GM19463 (cell line): Measurements from ENCODE around the gene BRMS1L.
"Not testable (repeated sequence)": the region's sequence is repeated elsewhere in the genome, so short reads cannot be mapped to it uniquely, and the experiment has no call there.

ENCODE experiments used
- ATAC-seq: cut with Tn5 transposase; IDR thresholded peaks from one replicate; pipeline ENCODE4 v1.9.1; 2021; ENCODE audit warnings: mild to moderate bottlenecking, moderate library complexity; ENCODE audit not compliant: unreplicated experiment

BRMS1L gene

DNA sequence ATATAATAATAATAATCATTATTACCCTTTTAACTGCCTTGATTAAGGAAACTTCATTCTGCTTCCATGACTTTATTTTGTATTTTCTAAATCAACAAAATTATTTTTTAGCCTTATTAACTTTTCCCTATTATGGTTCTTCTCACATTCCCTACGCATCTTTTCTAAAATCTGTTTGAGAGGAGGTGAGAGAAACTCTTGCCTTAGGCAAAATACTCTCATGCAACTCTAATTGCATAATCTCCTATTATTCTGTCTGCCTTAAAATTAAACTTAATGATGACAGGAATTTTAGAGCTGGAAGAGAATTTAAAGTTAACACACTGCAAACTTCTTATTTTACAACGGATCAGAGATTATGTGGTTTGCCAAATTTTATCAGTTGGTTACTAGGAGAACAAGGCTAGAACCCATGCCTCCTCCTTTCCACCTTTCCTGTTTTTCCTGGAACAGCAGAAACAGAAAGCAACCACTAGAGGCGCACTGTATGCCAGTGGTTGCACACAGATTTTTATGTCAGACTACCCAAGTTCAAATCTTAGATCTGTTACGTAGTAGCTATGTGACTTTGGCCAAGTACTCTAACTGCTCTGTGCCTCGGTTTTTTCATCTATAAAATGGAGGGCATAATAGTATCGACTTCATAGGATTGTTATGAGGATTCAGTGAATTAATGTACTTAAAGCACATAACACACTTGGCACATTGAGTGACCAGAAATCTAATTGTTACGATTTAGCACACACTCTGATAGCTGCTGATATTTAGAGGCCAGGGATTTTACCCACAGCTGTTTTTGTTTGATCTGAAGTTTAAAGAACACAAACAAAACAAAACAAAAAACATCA is 4.3 kb upstream of the BRMS1L start:
- ATAC-seq = no peak

DNA sequence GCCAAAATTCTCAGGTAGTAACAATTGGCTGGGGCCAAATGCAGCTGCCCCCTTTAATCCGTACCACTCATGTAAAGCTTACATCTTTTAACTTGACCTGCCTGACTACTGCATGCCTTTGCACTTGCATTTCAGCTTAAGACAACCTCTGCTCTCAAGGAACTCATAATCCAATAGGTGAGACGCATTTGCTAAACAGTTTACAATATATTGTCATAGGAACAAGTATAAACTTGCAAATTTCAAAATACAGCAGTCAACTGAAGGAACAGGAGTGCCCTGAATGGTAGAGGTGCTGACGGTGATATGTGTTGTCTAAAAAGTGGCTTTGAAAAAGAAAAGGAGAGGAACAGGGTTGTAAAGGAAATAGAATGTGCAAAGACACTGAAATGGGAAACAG is 3.6 kb upstream of the BRMS1L start:
- ATAC-seq = no peak

DNA sequence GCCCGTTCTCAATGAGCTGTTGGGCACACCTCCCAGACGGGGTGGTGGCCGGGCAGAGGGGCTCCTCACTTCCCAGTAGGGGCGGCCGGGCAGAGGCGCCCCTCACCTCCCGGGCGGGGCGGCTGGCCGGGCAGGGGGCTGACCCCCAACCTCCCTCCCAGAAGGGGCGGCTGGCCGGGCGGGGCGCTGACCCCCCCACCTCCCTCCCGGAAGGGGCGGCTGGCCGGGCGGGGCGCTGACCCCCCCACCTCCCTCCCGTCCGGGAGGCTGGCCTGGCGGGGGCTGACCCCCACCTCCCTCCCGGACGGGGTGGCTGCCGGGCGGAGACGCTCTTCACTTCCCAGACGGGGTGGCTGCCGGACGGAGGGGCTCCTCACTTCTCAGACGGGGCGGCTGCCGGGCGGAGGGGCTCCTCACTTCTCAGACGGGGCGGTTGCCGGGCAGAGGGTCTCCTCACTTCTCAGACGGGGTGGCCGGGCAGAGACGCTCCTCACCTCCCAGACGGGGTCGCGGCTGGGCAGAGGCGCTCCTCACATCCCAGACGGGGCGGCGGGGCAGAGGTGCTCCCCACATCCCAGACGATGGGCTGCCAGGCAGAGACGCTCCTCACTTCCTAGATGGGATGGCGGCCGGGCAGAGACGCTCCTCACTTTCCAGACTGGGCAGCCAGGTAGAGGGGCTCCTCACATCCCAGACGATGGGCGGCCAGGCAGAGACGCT is 1.5 kb upstream of the BRMS1L start:
- ATAC-seq = not testable (repeated sequence)

DNA sequence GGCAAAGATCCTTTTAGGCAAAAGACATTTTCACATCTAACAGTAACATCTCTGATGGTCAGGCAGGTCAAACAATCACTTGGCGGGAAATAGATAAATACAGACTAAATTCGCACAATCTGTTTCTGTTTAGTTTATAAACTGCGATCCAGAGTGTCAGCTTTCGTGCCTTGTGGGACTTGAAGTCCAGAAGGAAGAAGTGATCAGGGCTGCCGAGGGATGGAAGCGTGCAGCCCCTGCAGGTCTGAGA is 245 bp upstream of the BRMS1L start:
- ATAC-seq = no peak

DNA sequence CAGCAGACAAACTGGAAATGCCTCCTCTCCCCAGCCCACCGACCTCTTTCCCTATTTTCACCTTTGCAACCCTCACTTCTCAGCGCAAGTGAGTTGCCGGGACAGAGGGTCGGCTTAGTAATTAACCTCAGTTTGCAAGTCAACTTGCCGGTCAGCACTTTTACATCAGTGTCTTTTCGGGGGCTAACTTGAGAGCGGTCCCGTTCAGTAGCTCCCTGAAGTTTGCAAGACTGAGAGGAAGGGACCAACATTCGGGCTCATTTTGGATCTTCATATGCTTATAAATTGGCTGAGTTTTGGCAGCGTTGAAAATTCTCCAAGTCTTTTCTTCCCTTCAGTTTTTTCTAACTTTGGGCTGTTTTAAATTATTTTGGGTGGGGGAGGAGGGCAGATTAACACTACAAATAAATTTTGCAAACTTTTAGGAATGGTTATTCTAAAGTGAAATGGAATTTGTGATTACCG is 846 bp downstream of the BRMS1L start:
- ATAC-seq = no peak

DNA sequence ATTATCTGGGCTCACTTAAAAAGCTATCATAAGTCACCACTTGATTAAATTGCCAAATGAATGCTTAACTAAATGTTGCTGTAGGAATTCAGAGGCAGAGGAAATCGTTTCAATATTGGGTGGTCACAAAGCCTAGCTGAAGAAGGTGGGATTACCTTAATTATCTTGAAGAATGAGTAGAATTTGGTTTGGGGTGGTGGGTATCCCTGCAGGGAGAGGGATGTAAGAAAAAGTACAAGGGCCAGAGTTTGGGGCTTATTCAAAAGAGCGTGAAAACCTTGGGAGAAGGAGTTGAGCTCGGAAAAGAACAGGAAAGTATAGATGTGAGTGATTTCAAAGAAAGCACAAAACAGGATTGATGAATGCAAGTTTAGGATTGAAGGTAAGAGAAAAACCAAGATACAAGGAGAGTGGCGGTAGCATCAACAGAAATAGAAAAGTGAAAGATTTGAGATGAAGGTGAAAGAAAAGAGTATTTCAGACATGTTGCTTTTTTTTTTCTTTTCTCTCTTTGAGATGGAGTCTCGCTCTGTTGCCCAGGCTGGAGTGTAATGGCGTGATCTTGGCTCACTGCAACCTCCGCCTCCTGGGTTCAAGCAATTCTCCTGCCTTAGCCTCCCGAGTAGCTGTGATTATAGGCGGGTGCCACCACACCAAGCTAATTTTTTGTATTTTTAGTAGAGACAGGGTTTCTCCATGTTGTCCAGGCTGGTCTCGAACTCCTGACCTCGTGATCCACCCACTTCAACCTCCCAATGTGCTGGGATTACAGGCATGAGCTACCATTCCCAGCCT is 1.7 kb downstream of the BRMS1L start:
- ATAC-seq = no peak

DNA sequence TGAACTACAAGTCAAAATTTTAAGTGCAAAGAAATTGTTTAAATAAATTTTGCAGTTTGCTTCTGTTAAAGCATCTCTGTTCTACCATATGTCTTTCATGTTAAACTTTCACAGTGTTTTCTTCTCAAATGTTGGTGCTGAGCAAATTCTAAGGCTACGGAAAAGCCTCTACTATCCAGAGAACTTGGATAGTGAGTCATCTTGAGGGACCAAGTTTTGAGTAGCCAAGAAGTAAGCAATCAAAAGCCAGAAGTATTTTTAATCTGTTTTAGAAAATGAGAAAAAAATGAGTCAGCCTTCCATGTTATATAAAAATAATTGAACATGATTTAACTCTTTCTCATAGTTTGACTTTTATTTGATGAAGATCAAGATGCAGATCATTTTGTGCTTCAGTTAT is 3.3 kb downstream of the BRMS1L start:
- no peak for ATAC-seq

DNA sequence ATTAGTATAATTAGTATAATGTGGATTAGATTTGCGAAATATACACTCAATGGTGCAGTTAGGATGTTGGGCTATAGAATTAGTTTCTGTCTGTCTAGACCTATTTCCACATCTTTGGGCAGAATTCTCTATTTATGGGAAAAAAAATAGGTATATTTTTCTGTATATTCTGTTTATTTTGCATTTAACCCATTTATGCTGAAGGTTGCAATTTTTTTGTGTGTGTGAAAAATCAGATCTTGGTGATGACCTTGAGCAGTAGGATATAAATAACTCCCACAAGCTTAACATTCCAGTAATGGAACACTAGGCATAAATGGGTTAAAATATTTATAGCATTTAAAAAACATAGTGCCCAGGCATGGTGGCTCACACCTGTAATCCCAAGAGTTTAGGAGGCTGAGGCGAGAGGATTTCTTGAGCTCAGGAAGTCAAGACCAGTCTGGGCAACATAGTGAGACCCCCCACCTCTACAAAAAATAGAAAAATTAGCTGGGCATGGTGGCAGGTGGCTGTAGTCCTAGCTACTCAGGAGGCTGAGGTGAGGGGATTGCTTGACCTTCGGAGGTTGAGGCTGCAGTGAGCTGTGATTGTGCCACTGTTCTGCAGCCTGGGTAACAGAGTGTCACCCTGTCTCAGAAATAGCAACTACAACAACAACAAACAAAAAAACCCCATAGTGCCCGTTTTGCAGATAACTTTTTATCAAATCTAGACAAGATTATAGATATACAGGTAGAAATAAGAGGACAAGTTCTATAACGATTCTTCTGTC is 9.3 kb downstream of the BRMS1L start:
- no peak for ATAC-seq

DNA sequence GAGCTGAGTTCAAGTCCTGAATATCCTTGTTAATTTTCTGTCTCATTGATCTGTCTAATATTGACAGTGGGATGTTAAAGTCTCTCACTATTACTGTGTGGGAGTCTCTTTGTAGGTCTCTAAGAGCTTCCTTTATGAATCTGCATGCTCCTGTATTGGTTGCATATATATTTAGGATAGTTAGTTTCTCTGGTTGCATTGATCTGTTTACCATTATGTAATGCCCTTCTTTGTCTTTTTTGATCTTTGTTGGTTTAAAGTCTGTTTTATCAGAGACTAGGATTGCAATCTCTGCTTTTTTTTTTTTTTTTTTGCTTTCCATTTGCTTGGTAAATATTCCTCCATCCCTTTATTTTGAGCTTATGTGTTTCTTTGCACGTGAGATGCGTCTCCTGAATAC is 15.6 kb downstream of the BRMS1L start:
- not testable (repeated sequence) for ATAC-seq

DNA sequence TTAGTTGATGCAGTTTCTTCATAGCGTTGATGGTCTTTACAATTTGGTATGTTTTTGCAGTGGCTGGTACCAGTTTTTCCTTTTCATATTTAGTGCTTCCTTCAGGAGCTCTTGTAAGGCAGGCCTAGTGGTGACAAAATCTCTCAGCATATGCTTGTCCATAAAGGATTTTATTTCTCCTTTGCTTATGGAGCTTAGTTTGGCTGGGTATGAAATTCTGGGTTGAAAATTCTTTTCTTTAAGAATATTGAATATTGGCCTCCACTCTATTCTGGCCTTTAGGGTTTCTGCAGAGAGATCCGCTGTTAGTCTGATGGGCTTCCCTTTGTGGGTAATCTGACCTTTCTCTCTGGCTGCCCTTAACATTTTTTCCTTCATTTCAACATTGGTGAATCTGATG is 16.1 kb downstream of the BRMS1L start:
- ATAC-seq = not testable (repeated sequence)

DNA sequence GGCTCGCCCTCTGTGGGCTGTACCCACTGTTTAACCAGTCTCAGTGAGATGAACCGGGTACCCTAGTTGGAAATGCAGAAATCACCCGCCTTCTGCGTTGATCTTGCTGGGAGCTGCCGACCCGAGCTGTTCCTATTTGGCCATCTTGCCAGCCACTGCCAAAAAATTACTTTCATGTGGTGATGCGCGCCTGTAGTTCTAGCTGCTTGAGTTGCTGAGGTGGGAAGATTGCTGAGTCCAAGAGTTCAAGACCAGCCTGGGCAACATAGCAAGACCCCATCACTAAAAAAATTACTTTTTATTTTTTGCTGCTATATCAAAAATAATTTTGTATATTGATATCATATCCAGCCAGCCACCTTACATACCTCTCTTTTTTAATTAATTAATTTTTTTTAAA is 18.4 kb downstream of the BRMS1L start:
- no peak for ATAC-seq

DNA sequence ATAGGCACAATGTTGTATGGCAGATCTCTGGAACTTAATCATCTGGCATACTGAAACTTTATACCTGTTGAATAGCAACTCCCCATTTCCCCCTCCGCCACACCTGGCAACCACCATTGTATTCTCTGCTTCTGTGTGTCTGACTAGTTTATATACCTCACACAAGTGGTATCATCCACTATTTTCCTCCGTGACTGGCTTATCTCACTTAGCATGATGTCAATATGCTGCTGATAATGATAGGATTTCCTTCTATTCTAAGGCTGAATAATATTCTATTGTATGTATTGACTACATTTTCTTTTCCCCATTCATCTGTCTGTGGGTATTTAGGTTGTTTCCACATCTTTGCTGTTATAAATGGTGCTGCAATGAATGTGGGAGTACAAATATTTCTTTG is 21.5 kb downstream of the BRMS1L start:
- ATAC-seq = no peak

DNA sequence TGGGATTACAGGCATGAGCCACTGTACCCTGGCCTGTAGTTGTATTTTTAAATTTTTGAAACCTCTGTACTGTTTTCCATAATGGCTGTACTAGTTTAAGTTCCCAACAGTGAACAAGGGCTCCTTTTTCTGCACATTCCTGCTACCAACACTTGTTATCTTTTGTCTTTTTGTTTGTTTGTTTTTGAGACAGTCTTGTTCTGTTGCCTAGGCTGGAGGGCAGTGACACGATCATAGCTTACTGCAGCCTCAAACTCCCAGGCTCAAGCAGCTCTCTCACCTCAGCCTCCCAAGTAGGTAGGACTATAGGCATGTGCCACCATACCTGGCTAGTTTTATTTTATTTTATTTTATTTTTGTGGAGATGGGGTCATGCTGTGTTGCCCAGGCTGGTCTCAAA is 23.0 kb downstream of the BRMS1L start:
- no peak for ATAC-seq

DNA sequence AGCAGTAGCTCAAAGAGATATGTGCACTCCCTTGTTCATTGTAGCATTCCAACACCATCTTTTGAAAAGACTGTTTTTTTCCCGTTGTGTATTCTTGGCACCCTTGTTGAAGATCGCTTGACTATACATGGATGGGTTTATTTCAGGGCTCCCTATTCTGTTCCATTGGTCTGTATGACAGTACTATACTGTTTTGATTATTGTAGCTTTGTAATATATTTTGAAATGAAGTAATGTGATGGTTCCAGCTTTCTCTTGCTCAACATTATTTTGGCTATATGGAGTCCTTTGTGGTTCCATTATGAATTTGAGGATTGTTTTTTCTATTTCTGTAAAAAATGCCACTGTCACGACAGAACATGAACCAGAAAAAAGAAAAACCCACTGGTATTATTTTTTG is 25.7 kb downstream of the BRMS1L start:
- no peak for ATAC-seq

DNA sequence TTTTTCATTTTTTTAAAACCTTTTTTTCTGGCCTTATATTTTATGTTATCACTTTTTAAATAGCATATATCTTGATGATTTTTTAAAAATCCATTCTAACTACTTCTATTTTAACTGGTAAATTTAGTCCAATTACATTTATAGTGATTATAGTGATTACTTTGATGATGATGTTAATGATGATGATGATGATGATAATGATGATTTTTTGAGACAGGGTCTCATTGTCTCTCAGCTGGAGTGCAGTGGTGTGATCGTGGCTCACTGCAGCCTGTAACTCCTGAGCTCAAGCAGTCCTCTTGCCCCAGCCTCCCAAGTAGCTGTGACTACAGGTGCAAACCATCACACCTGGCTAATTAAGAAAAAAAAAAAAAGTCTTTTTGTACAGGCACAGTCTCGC is 27.1 kb downstream of the BRMS1L start:
- ATAC-seq = no peak

DNA sequence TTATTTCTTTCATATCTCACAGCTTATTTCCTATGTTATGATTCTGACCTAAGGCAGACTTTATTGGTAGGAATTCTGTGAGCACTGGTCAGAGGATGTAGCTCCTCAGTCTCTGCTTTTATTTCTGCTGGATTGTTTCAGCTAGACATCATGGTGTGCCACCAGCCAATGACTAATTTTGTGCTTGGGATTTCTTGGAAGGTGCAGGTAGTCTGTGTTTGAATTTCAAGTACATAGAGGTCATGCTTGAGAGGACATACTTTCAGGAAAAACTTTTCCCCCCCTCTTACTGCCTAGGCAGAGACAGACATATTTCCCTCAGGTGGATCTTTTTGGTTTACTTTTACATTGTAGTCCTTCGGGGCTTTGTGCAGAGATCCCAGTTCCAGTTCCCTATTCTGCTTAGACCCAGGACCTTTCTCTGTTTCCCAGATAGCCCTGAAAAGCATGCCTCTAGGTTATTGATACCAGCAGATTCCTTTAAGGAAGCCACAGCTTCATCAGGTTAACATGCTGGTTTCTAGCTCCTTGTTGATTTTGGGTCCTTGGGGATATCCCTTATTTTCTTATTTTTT is 28.6 kb downstream of the BRMS1L start:
- ATAC-seq = no peak

DNA sequence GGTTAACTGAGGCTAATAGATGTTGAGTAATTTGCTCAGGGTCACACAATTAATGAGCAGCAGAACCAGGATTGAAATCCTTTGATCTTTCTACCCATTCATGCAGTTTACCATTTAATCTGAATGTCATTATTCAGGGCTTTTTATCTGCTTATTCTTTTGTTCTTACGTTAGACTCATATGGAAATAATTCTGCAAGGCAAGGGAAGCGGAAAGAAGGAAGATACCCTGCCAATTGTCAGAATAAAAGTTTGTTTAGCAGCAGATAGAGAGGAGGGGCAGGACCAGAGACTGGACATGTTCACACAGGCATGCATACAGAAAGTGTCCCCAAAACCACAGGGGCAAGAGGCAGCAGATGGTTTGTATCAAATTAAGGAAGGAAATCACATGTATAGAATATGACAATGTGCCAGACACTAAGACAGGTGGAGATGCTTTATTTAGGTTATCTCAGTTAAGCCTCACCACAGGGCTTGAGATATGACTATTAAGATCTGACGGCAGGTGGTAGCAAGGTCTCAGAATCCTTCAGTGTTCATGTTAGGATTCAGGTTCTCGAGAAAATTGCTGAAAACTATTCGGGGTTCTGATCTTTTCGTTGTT is 29.8 kb downstream of the BRMS1L start:
- peak; percentile 98 for ATAC-seq

DNA sequence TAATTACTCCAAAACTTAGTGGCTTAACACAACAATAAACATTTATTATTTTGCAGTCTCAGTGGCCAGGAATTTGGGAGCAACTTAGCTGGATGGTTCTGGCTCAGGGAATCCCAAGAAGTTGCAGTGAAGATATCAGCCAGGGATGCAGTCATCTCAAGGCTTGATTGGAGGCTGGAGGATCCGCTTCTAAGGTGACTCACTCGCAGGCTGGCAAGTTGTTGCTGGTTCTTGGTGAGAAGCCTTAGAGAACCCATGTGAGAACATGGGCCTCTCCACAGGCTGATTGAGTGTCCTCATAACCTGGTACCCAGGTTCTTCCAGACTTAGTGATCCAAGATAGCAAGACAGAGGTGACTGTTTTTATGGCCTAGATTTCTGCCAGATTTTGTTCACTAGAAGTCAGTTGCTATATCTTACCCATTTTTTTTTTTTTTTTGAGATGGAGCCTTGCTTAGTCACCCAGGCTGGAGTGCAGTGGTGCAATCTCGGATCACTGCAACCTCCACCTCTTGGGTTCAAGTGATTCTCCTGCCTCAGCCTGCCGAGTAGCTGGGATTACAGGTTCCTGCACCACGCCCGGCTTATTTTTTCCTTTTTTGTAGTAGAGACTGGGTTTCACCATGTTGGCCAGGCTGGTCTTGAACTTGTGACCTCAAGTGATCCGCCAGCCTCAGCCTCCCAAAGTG is 32.5 kb downstream of the BRMS1L start:
- ATAC-seq = no peak

DNA sequence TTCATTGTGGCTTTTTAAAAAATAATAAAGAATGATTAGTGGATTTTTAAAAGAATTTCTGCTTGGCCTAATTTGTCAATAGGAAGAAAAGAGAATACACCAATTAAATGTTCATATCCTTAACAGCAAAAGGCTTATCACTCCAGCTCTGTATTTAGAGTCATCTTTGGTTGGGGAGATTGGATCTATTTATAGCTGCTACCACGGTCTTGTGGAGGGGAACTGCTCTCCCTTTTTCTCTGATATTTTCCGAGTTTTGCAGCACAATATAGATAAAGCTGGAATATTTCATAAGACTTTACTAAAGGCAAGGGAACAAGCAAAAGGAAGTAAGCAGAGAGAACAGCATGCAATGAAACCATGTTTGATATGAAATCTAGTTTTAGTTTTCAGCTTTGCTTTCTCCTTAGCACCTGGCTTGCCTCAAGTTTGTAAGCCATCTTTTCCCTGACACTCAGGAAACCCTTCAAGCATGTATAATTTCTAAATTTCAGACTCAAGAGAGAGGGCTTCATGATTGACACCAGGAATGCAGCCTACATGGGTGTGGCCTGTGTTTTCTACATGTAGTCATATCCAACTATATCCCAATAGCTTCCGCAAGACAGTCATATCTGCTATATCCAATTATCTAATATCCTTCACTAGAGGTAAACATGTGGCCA is 35.2 kb downstream of the BRMS1L start:
- ATAC-seq = peak; percentile 76
